Pancreas (tissue), 10 donors: ENCODE data around the gene UBE2G2. TPM values are rescaled to one million over a fixed set of nuclear protein-coding genes. Genes with fewer than 3 reads are reported as not detected.

ENCODE experiments used
- ATAC-seq, 4 donors: fragments of 200-7000 bp; cut with Tn5 transposase; one replicate each; pipeline versions ENCODE4 v1.8.0 to v1.9.1; 2020; ENCODE audit warnings: mild to moderate bottlenecking in 4 of 4, moderate library complexity in 4 of 4
- DNase-seq, 6 donors: peaks; one replicate each; pipeline ENCODE4 v3.0.0-alpha.2; 2020
- FAIRE-seq: peaks from 2 replicates; lab custom pipeline; 2012; peaks lifted over from hg19 to GRCh38; lab: Jason Lieb, UNC
- H3K27ac ChIP-seq, 4 donors: fragments of 200-600 bp; sonication (generic); 1 replicate in 3 of 4; 2 replicates in 1 of 4; pipeline versions ENCODE4 v1.5.0 to v1.8.0; 2020
- H3K27me3 ChIP-seq, 4 donors: fragments of 200-600 bp; one replicate each; pipeline ENCODE4 v1.8.0; 2021
- H3K36me3 ChIP-seq, 3 donors: fragments of 200-600 bp; sonication (generic) in 1 of 3; one replicate each; pipeline versions ENCODE4 v1.5.0 to v1.8.0; 2020 to 2021
- H3K4me1 ChIP-seq, 3 donors: fragments of 200-600 bp; one replicate each; pipeline ENCODE4 v1.8.0; 2021
- H3K4me3 ChIP-seq, 4 donors: fragments of 200-600 bp; sonication (generic) in 2 of 4; one replicate each; pipeline versions ENCODE4 v1.5.0 to v1.8.0; 2020 to 2021
- H3K9me3 ChIP-seq, 4 donors: fragments of 200-600 bp; one replicate each; pipeline ENCODE4 v1.8.0; 2021
- CTCF ChIP-seq, 4 donors: fragments of 200-600 bp; sonication (generic) in 3 of 4; IDR thresholded peaks; one replicate each; pipeline versions ENCODE4 v1.5.0 to v1.8.0; 2021; ENCODE audit warnings: antibody characterized with exemption in 4 of 4
- WGBS, 2 donors: extraction: QIAGEN DNeasy Blood & Tissue Kit; methylation state at CpG; one replicate each; pipeline ENCODE4 v1.1.7; 2013; 5-methylcytosine and 5-hydroxymethylcytosine counted together
- intact Hi-C, 3 donors: fragments of 100-400 bp; cut with DNase I; formaldehyde crosslinking; loops; one replicate each; pipeline versions ENCODE4 v1.11.1 to v1.14.2; 2022
- polyA plus RNA-seq, 2 donors: library from polyadenylated mRNA; stranded (reverse); fragments of 200-250 nt; gene quantifications; one replicate each; pipeline ENCODE4 v1.2.3, GENCODE V29; 2013
- total RNA-seq, 6 donors: library from RNA; stranded (reverse); fragmentation: NEBNext Ultra II Directional in 4 of 6; extraction: Animal tissue kit (Norgen Biotek cat#: 25700) in 4 of 6; gene quantifications; one replicate each; pipeline versions ENCODE4 v1.2.1 to v1.2.4, GENCODE V29; 2021 to 2023
- donor health status: healthy with polysubstance abuse.
- donor health status: DM: no; HTN: no; CAD: no; lungs with moderate emphysema.
- donor health status: DM: no; HTN: no; CAD: no.
- donor health status: control.
- donor health status: control.
- donor health status: Bipolar disorder and iron deficiency.
- donor health status: DM: yes; HTN: yes; CAD: no.
- donor health status: DM: no; HTN: no; CAD: no.
- donor health status: DM: no; HTN: no; CAD: no.
- donor health status: DM: yes; HTN: yes; CAD: no.

Gene UBE2G2
- total and polyA plus RNA-seq, 8 donors: 30.5 to 53.2 (median 42.2) TPM

- 66 to 78% methylated on average over 7 of the region's 7 CpGs for WGBS, 2 donors
- Histone ChIP-seq H3K27ac (no peak overlapping the region), H3K4me3 (no peak overlapping the region), H3K9me3 (no peaks in the 10 kb centered on the region), H3K4me1 (no peaks in the 10 kb centered on the region), H3K36me3 (no peaks in the 10 kb centered on the region), H3K27me3 (no peaks in the 10 kb centered on the region)
- FAIRE-seq (no peak), ATAC-seq (no peak), DNase-seq (no peak)
- intact Hi-C loops: no loop called here
- TF ChIP-seq CTCF (IDR thresholded peaks at IDR 0.05): no peak
Measured at GRCh38 chr21:44730028-44730395, 71.6 kb downstream of the UBE2G2 start.

GRCh38 chr21:44729336-44730027 is 72.1 kb downstream of the UBE2G2 start:
- Histone ChIP-seq H3K36me3 (no peaks in the 10 kb centered on the region), H3K9me3 (no peaks in the 10 kb centered on the region), H3K4me1 (no peaks in the 10 kb centered on the region), H3K27me3 (no peaks in the 10 kb centered on the region), H3K27ac (no peak overlapping the region), H3K4me3 (no peak overlapping the region)
- DNase-seq (peak in 1 of 6 donors; percentile 34), ATAC-seq (no peak), FAIRE-seq (no peak)
- 78 to 84% methylated on average over 22 to 23 of the region's 23 CpGs for WGBS, 2 donors
- no peak for TF ChIP-seq CTCF (IDR thresholded peaks at IDR 0.05)
- intact Hi-C loops: no loop called here

GRCh38 chr21:44728716-44729115 is 72.9 kb downstream of the UBE2G2 start:
- ATAC-seq (no peak), FAIRE-seq (no peak), DNase-seq (no peak)
- Histone ChIP-seq H3K4me1 (no peaks in the 10 kb centered on the region), H3K27ac (no peak overlapping the region), H3K27me3 (peaks cover 0 to 4% (median 0%) of the 10 kb centered on the region in 4 donors), H3K9me3 (no peaks in the 10 kb centered on the region), H3K4me3 (no peak overlapping the region), H3K36me3 (no peaks in the 10 kb centered on the region)
- WGBS, 2 donors: 77 to 84% methylated on average over 14 of the region's 14 CpGs
- intact Hi-C loops: no loop called here
- TF ChIP-seq CTCF (IDR thresholded peaks at IDR 0.05): no peak

GRCh38 chr21:44727757-44728156 is 73.9 kb downstream of the UBE2G2 start:
- Histone ChIP-seq H3K9me3 (no peaks in the 10 kb centered on the region), H3K4me1 (no peaks in the 10 kb centered on the region), H3K27me3 (peaks cover 0 to 11% (median 0%) of the 10 kb centered on the region in 4 donors), H3K4me3 (no peak overlapping the region), H3K36me3 (no peaks in the 10 kb centered on the region), H3K27ac (no peak overlapping the region)
- DNase-seq: no peak
- intact Hi-C loops: no loop called here
- TF ChIP-seq CTCF (IDR thresholded peaks at IDR 0.05): no peak
- 55 to 65% methylated on average over 9 of the region's 9 CpGs for WGBS, 2 donors
- no peak for ATAC-seq
- no peak for FAIRE-seq

GRCh38 chr21:44727321-44727720 is 74.3 kb downstream of the UBE2G2 start:
- Histone ChIP-seq H3K9me3 (no peaks in the 10 kb centered on the region), H3K4me3 (no peak overlapping the region), H3K36me3 (no peaks in the 10 kb centered on the region), H3K27ac (no peak overlapping the region), H3K27me3 (peaks cover 0 to 11% (median 0%) of the 10 kb centered on the region in 4 donors), H3K4me1 (no peaks in the 10 kb centered on the region)
- TF ChIP-seq CTCF (IDR thresholded peaks at IDR 0.05): no peak
- FAIRE-seq (no peak), ATAC-seq (no peak), DNase-seq (no peak)
- 77 to 97% methylated on average over 8 of the region's 8 CpGs for WGBS, 2 donors
- intact Hi-C loops: no loop called here
